Neural cell (in vitro differentiated cells): Measurements from ENCODE around the gene MAMDC4.
"Not testable (repeated sequence)": the region's sequence is repeated elsewhere in the genome, so short reads cannot be mapped to it uniquely, and the experiment has no call there.

ENCODE experiments used
- MXI1 ChIP-seq: fragments of 450-650 bp; conservative IDR thresholded peaks from 2 replicates; pipeline ENCODE4 v1.6.1; 2014; ENCODE audit warnings: antibody characterized with exemption, mild to moderate bottlenecking; ENCODE audit not compliant: poor library complexity, severe bottlenecking
- RAD21 ChIP-seq: fragments of 450-650 bp; conservative IDR thresholded peaks from 2 replicates; pipeline ENCODE4 v1.6.1; 2014; ENCODE audit warnings: antibody characterized with exemption, mild to moderate bottlenecking, moderate library complexity
- TAF1 ChIP-seq: IDR thresholded peaks from 2 replicates; pipeline ENCODE4 v1.6.1; 2012; ENCODE audit warnings: low read depth
- TF ChIP-seq, protein P1 (sequence below): fragments of 450-650 bp; IDR thresholded peaks from 2 replicates; pipeline ENCODE4 v1.5.1; 2014; ENCODE audit warnings: antibody characterized with exemption, mild to moderate bottlenecking, moderate library complexity; ENCODE audit not compliant: poor library complexity, severe bottlenecking

DNA sequence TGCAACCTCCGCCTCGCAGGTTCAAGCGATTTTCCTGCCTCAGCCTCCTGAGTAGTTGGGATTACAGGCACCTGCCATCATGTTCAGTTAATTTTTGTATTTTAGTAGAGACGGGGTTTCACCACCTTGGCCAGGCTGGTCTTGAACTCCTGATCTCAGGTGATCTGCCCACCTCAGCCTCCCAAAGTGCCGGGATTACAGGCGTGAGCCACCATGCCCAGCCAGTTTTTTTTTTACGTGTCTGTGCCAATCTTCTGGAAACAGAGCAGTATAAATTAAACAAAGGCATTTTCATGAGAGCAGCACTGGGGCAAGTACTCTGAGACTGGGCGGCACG lies 30.8 kb downstream of the MAMDC4 start:
- not testable (repeated sequence) for TF ChIP-seq MXI1, TAF1, RAD21
- TF ChIP-seq, protein P1, sequence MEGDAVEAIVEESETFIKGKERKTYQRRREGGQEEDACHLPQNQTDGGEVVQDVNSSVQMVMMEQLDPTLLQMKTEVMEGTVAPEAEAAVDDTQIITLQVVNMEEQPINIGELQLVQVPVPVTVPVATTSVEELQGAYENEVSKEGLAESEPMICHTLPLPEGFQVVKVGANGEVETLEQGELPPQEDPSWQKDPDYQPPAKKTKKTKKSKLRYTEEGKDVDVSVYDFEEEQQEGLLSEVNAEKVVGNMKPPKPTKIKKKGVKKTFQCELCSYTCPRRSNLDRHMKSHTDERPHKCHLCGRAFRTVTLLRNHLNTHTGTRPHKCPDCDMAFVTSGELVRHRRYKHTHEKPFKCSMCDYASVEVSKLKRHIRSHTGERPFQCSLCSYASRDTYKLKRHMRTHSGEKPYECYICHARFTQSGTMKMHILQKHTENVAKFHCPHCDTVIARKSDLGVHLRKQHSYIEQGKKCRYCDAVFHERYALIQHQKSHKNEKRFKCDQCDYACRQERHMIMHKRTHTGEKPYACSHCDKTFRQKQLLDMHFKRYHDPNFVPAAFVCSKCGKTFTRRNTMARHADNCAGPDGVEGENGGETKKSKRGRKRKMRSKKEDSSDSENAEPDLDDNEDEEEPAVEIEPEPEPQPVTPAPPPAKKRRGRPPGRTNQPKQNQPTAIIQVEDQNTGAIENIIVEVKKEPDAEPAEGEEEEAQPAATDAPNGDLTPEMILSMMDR = not testable (repeated sequence)
